CD4-positive, alpha-beta T cell (primary cell): ENCODE measurements around the gene ABCA13. TPM values are rescaled to one million over a fixed set of nuclear protein-coding genes. Genes with fewer than 3 reads are reported as not detected.

Experiments
- ATAC-seq: fragments of 200-7000 bp; cut with Tn5 transposase; one replicate; pipeline ENCODE4 v1.10.0; 2022; ENCODE audit warnings: mild to moderate bottlenecking; ENCODE audit not compliant: poor library complexity
- CTCF ChIA-PET: fragments of 350-600 bp; sonication (Branson Sonifier 250); formaldehyde crosslinking; loops from one replicate; lab custom pipeline; 2021; ENCODE audit warnings: antibody characterized with exemption, inconsistent platforms; lab: Charles Lee
- POLR2A ChIA-PET: fragments of 350-600 bp; sonication (Branson Sonifier 250); formaldehyde crosslinking; loops from one replicate; lab custom pipeline; 2021; ENCODE audit warnings: antibody characterized with exemption, inconsistent platforms; lab: Charles Lee
- DNase-seq, 14 experiments: peaks; one replicate each; pipeline ENCODE4 v3.0.0-alpha.2; 2013 to 2020; ENCODE audit warnings: mixed read lengths in 2 of 14
- H3K27ac ChIP-seq, 2 donors: one replicate each; pipeline versions ENCODE4 v1.5.1 to v1.7.0; 2013; ENCODE audit warnings: low read length in 2 of 2, low read depth in 1 of 2, mild to moderate bottlenecking in 1 of 2
- H3K27me3 ChIP-seq, 2 experiments: 1 replicate in 1 of 2; 2 replicates in 1 of 2; pipeline versions ENCODE4 v1.6.1 to v1.7.0; 2013; ENCODE audit warnings: low read length in 2 of 2, control low read depth in 1 of 2, mild to moderate bottlenecking in 1 of 2, moderate library complexity in 1 of 2; ENCODE audit not compliant: insufficient read depth in 2 of 2, control insufficient read depth in 1 of 2
- H3K36me3 ChIP-seq: one replicate; pipeline ENCODE4 v1.6.1; 2013; ENCODE audit warnings: low read length, control low read depth; ENCODE audit not compliant: insufficient read depth
- H3K4me1 ChIP-seq: one replicate; pipeline ENCODE4 v1.6.1; 2013; ENCODE audit warnings: low read length, control low read depth; ENCODE audit not compliant: insufficient read depth
- H3K4me3 ChIP-seq: one replicate; pipeline ENCODE4 v1.5.1; 2013; ENCODE audit warnings: mild to moderate bottlenecking, low read length, moderate library complexity
- H3K9me3 ChIP-seq, 2 experiments: 1 replicate in 1 of 2; 2 replicates in 1 of 2; pipeline versions ENCODE4 v1.6.1 to v1.7.0; 2013; ENCODE audit warnings: low read length in 2 of 2, mild to moderate bottlenecking in 2 of 2, control low read depth in 1 of 2, moderate library complexity in 1 of 2; ENCODE audit not compliant: control insufficient read depth in 1 of 2, insufficient read depth in 1 of 2
- H3K27ac Mint-ChIP-seq: one replicate; pipeline ENCODE4 v1.8.0; 2020; ENCODE audit warnings: mixed read lengths
- H3K27me3 Mint-ChIP-seq: one replicate; pipeline ENCODE4 v1.8.0; 2021; ENCODE audit warnings: mixed read lengths
- H3K36me3 Mint-ChIP-seq: one replicate; pipeline ENCODE4 v1.8.0; 2021; ENCODE audit warnings: low read depth, mixed read lengths
- H3K4me1 Mint-ChIP-seq: one replicate; pipeline ENCODE4 v1.8.0; 2021; ENCODE audit warnings: low read depth, mixed read lengths
- H3K4me3 Mint-ChIP-seq: one replicate; pipeline ENCODE4 v1.8.0; 2020; ENCODE audit warnings: mild to moderate bottlenecking, mixed read lengths
- H3K9me3 Mint-ChIP-seq: one replicate; pipeline ENCODE4 v1.8.0; 2020; ENCODE audit warnings: mixed read lengths
- CTCF ChIP-seq: fragments of 200-600 bp; IDR thresholded peaks from one replicate; pipeline ENCODE4 v1.8.0; 2022; ENCODE audit warnings: antibody characterized with exemption, mild to moderate bottlenecking
- intact Hi-C, 2 experiments: fragments of 100-400 bp; cut with DNase I in 1 of 2; cut with micrococcal nuclease in 1 of 2; formaldehyde crosslinking; loops; one replicate each; pipeline versions ENCODE4 v1.15.1 to v1.9.0; 2023 to 2025; cut with DNase I, micrococcal nuclease
- total RNA-seq, 174 experiments: library from RNA in 2 of 174; stranded (reverse) in 2 of 174; gene quantifications; one replicate each; pipeline ENCODE4 v1.2.3 and lab custom pipeline; 2021 to 2026

The ABCA13 gene
- total RNA-seq, 2 experiments from 2014 or later = not detected

- ATAC-seq (no peak), DNase-seq (no peak)
- no peaks in the 10 kb centered on the region for H3K9me3 Mint-ChIP-seq
- peaks cover 0 to 5% of the 10 kb centered on the region in 2 experiments for H3K9me3 ChIP-seq
- no peak overlapping the region for H3K4me3 Mint-ChIP-seq
- H3K27me3 ChIP-seq = no peaks in the 10 kb centered on the region
- H3K27me3 Mint-ChIP-seq = no peaks in the 10 kb centered on the region
- TF ChIP-seq CTCF = no peak
- no peak overlapping the region for H3K27ac Mint-ChIP-seq
- H3K36me3 ChIP-seq = no peaks in the 10 kb centered on the region
- H3K4me3 ChIP-seq = no peak overlapping the region
- CTCF ChIA-PET = no interaction called here
- H3K36me3 Mint-ChIP-seq = no peaks in the 10 kb centered on the region
- intact Hi-C loops = no loop called here
- POLR2A ChIA-PET = no interaction called here
- no peaks in the 10 kb centered on the region for H3K4me1 Mint-ChIP-seq
- H3K4me1 ChIP-seq = no peaks in the 10 kb centered on the region
- H3K27ac ChIP-seq = no peak overlapping the region
Observed at GRCh38 chr7:48316768-48317167, 145.5 kb downstream of the ABCA13 start.

- Mint-ChIP-seq H3K36me3 (no peaks in the 10 kb centered on the region), H3K9me3 (no peaks in the 10 kb centered on the region), H3K27ac (no peak overlapping the region), H3K27me3 (no peaks in the 10 kb centered on the region), H3K4me1 (no peaks in the 10 kb centered on the region), H3K4me3 (no peak overlapping the region)
- H3K27ac ChIP-seq = no peak overlapping the region
- ATAC-seq (no peak), DNase-seq (no peak)
- no peaks in the 10 kb centered on the region for H3K27me3 ChIP-seq
- H3K36me3 ChIP-seq = no peaks in the 10 kb centered on the region
- intact Hi-C loops = no loop called here
- ChIA-PET POLR2A (no interaction called here), CTCF (no interaction called here)
- no peak for TF ChIP-seq CTCF
- H3K4me1 ChIP-seq = no peaks in the 10 kb centered on the region
- H3K9me3 ChIP-seq = peaks cover 0 to 5% of the 10 kb centered on the region in 2 experiments
- H3K4me3 ChIP-seq = no peak overlapping the region
Observed at GRCh38 chr7:48317360-48317759, 146.1 kb downstream of the ABCA13 start.

GRCh38 chr7:48321319-48322010 lies 150.2 kb downstream of the ABCA13 start:
- Mint-ChIP-seq H3K36me3 (no peaks in the 10 kb centered on the region), H3K4me1 (no peaks in the 10 kb centered on the region), H3K4me3 (no peak overlapping the region), H3K9me3 (peaks cover 7% of the 10 kb centered on the region), H3K27me3 (no peaks in the 10 kb centered on the region), H3K27ac (no peak overlapping the region)
- Histone ChIP-seq H3K9me3 (peaks cover 5 to 17% of the 10 kb centered on the region in 2 experiments), H3K4me3 (no peak overlapping the region), H3K27ac (no peak overlapping the region), H3K27me3 (no peaks in the 10 kb centered on the region), H3K36me3 (no peaks in the 10 kb centered on the region), H3K4me1 (no peaks in the 10 kb centered on the region)
- intact Hi-C loops = no loop called here
- no peak for DNase-seq
- no peak for TF ChIP-seq CTCF
- POLR2A ChIA-PET = no interaction called here
- ATAC-seq = no peak
- CTCF ChIA-PET = no interaction called here
